NK-92 (cell line): ENCODE measurements around the gene SLFN12.
A peak's percentile ranks its signal among the peaks of the same experiment; 100 is the strongest.
"Not testable (repeated sequence)": the region's sequence is repeated elsewhere in the genome, so short reads cannot be mapped to it uniquely, and the experiment has no call there.

Experiments
- DNase-seq: peaks from one replicate; lab custom pipeline; 2025; ENCODE audit not compliant: unreplicated experiment; lab: John Stamatoyannopoulos, UW

SLFN12 gene

GRCh38 chr17:35432176-35433074, at the start of gene SLFN12:
Gene SLFN12, minus strand, starts transcription at chr17:35432500. Its CDS starts 9,472 bp downstream, at chr17:35423028.
- no peak for DNase-seq

- no peak for DNase-seq
Measured at GRCh38 chr17:35479271-35479670, 47.0 kb upstream of the SLFN12 start.

GRCh38 chr17:35477248-35477647, 44.9 kb upstream of the SLFN12 start:
- DNase-seq, result no peak

GRCh38 chr17:35476283-35476820, 44.1 kb upstream of the SLFN12 start:
- DNase-seq, result no peak

- DNase-seq, result no peak
Measured at GRCh38 chr17:35468475-35468874, 36.2 kb upstream of the SLFN12 start.

- no peak for DNase-seq
Measured at GRCh38 chr17:35467824-35468223, 35.5 kb upstream of the SLFN12 start.

DNA sequence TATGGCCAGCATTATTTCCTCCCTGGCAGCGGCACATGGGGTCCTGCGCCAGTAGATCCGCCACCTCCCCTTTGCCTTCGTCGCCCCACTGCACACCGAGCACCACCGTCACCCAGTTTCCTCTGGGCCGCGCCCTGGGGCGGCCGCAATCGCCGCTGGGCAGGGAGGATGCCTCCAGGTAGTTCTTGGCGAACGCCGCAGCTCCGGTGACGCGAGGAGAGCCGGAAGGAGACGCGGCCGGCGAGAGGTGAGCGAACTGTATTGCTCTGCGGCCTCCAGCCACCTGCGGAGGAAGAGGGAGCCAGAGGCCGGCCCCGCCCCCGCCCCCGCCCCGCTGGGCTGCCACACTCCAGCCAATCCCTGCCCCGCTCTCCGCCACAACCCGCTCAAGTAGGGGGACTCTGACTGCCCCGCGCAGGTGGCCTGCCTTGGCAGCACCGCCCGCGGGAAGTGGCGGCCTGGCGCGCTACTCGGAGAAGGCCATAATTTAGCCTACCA, 28.1 kb upstream of the SLFN12 start:
- no peak for DNase-seq

DNA sequence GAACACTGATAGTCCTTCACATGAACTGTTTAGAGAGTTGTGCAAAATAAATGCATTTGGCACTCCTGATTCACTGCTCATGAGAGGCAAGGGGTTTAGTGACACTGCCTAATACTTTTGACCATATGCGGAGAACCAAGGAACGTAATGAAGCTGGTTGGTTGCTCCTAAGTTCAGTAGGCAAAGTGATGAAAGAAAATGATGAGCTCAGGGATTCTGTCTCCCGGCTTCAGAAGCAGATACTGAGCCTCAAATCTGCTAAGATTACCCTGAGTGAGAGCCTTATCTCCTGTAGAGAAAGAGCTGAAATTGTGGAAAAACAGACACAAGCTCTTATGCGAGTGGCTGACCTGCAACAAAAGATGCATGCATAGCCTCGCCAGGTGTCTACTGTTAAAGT, 21.7 kb upstream of the SLFN12 start:
- not testable (repeated sequence) for DNase-seq

- no peak for DNase-seq
Measured at GRCh38 chr17:35453171-35453570, 20.9 kb upstream of the SLFN12 start.

GRCh38 chr17:35449371-35449931, 17.2 kb upstream of the SLFN12 start:
- no peak for DNase-seq

DNA sequence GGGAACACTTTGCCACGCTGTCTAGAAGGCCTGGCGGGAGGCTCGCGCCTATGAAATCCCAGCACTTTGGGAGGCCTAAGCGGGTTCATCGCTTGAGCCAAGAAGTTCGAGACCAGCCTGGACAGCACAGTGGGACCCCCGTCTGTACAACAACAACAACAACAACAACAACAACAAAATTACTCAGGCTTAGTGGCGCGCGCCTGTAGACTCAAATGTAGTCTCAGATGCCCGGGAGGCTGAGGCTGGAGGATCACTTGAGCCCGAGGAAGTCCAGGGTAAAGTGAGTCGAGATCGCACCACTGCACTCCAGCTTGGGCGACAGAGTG, 16.6 kb upstream of the SLFN12 start:
- DNase-seq, result no peak

DNA sequence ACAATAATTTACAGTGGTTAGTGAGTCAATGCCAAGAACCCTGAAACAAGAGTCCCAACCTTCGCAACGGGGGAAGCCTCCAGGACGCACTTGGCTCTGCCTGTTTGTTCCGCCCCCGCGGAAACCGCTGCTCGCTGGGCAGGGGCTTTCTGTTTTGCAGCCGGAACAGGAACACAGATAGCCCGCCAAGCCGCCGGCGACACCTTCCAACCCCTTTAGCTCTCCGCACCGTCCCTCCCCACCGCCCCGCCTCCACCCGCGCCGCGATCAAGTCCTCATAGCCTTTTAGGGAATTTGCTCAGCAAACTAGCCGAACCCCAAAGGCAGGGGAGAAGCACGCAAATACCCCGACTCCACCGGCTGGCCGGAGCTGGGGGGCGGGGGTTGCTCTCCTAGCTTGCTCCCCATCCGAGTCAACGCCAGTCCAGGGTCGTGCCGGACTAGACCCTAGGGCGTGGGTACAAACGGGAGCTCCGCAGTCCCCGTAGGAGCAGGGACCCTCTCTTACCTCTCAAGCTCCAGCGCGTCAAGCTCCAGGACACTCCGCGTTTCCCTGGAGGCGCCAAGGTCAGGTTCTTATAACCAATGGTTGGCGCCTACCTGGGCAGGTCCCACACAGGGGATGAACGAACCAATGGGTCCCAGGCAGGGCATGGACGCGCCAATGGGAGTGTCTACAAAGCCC, 16.1 kb upstream of the SLFN12 start, which contains the start of gene SLFN13:
SLFN13 (minus strand) TSS at position 553 of the 685 bp plus-strand sequence. CDS start 3,086 bp downstream, outside the sequence.
- DNase-seq, result peak; percentile 41

DNA sequence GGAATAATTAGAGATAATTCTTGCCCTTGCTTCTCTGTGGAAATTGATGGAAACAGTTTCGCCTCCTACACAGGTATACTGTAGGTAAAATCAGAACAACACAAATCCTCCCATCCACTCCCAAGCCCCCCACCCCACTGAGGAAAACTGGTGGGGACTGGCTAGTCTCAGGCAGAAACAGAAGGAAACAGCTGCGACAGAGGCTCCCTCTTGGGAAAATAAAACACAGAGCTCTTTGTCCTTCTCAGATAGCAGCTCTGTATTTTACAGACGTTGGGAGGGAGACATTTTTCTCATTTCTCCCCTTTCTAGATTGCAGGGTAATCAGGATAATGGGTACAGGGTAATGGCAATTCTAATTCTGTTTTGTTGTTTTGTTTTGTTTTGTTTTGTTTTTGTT, 15.2 kb upstream of the SLFN12 start:
- DNase-seq, result no peak

DNA sequence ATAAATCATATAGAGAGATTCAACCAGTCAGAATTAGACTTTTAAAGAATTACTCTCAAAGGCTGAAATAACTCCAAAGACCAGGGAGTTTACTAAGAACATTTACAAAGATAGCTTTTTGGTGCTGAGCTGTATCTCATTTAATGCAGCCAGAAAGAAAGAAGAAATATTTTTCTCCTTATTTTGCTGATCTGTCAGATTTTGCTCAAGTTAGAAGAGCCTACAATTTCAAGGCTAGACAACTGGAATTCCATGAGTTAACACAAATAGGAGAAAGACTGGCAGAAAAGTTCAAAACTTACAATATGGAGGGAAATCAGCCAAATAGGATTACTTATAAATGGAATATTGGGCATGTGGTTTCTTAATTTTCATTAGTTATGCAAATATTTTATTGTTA, 6.1 kb upstream of the SLFN12 start:
- DNase-seq, result no peak

DNA sequence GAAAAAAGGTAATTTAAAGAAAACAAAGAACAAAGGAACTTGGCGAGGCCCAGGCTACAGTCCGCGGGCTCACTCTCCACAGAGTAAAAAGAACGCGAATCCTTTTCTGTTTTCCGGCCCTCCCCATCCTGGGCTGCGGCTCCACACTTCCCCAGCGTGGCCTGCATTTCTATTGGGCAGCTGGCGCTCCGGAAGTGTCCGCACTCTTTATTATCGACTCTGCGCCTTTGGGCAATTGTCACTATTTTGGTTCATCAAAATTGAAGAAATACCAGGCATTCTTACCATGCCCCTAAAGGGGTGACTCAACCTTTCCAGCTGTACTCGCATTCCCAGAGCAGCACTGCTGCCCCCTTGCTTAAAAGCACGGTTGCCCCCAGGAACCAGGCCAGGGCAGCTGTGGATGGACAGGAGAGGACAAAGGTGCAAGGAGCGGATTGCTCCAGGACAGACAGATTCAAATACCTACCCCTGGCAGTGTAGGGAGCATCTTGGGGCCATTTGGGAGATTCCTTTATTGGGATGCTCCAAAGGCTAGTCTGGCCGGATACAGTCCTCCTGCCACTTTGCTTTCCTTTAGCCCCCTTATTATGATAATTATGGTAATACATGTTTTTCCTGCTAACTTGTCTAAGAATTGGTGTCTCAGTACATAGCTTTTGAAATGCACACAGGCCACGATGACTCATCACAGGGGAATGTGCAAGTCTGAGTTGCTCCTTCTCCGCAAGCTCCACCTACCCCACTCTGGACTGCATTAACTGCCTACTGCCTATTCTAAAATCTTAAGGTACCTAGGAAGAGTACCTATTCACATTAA, 985 bp upstream of the SLFN12 start:
- DNase-seq, result no peak

DNA sequence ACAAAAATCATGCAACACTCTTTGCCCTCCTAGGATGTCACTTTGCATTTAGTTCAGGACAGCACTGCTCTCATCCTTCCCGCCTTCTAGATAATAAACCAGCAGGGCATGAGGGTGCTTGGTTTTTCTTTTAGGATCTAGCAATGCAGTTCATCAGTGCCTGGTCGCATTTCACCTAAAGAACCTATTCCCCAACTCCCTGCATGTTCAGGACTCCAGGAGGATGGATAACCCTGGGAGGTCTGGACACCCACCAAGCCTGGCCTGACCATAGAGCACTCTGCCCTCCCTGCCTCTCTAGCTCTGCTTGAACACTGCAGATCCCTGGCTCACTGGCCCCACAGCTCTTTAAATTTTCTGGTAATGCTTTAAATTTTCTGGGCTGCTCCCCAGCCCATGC, 2.6 kb downstream of the SLFN12 start:
- DNase-seq, result no peak

- no peak for DNase-seq
Measured at GRCh38 chr17:35428229-35428628, 4.1 kb downstream of the SLFN12 start.

DNA sequence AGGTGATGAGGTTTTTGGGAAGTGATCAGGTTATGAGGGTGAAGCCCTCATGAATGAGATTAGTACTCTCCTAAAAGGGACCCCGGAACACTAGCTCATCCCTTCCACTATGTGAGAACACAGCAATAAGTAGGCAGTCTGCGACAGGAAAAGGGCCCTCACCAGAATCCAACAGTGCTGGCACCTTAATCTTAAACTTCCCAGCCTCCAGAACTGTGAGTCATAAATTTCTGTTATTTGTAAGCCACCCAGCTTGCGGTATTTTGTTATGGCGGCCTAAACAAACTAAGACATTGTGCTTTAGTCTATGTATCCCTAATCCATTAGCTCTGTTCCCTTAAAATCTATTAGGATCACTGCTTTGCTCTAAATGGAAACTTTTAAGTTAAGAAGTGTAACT, 8.5 kb downstream of the SLFN12 start:
- no peak for DNase-seq

DNA sequence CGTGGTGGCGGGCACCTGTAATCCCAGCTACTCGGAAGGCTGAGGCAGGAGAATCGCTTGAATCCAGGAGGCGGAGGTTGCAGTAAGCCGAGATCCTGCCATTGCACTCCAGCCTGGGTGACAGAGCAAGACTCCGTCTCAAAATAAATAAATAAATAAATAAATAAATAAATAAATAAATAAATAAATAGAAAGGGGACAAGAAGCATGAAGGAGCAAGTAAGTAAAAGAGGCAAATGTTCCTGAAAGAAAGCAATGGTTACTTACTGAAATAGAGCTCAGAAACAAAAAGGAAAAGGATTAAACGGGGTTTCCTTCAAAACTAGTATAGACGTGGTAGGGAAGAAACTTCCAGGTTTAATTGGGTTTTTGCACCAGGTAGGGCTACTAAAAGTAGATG, 11.2 kb downstream of the SLFN12 start:
- not testable (repeated sequence) for DNase-seq

DNA sequence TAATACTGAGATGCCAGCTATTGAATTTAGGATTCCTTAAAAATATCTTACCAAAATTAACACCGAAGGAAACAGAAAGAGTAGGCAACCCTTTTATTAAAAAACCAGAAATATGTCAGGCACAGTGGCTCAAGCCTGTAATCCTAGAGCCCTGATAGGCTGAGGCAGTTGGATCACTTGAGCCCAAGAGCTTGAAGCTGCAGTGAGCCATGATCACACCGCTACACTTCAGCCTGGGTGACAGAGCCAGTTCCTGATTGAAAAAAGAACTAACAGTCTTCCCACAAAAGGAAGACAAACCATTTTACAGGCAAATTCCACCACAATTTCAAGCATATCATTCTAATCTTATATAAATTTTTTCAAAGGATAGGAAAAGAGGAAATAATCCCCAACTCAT, 15.6 kb downstream of the SLFN12 start:
- no peak for DNase-seq

DNA sequence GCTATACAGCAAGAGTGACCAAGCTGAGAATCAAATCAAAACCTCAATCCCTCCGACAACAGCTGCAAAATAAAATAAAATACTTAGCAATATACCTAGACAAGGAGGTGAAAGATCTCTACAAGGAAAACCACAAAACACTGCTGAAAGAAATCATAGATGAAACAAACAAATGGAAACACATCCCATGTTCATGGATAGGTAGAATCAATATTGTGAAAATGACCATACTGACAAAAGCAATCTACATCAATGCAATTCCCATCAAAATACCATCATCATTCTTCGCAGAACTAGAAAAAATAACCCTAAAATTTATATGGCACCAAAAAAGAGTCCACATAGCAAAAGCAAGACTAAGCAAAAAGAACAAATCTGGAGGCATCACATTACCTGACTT, 17.6 kb downstream of the SLFN12 start:
- not testable (repeated sequence) for DNase-seq
